K562 (cell line): ENCODE data around the gene ZEB2. TPM values are rescaled to one million over a fixed set of nuclear protein-coding genes. Genes with fewer than 3 reads are reported as not detected.

ENCODE experiments used
- DPF2 ChIP-seq: fragments of 450-650 bp; IDR thresholded peaks from 2 replicates; pipeline ENCODE4 v1.6.1; 2016
- EP400 ChIP-seq: fragments of 450-650 bp; IDR thresholded peaks from 2 replicates; pipeline ENCODE4 v1.6.1; 2017; ENCODE audit warnings: antibody characterized with exemption, mild to moderate bottlenecking, moderate library complexity
- HEY1 ChIP-seq: fragments of 250-450 bp; sonication (Bioruptor Pico); IDR thresholded peaks from 2 replicates; pipeline ENCODE4 v1.5.0; 2020; ENCODE audit warnings: mild to moderate bottlenecking, moderate library complexity, borderline replicate concordance
- ILK ChIP-seq: fragments of 450-650 bp; IDR thresholded peaks from 2 replicates; pipeline ENCODE4 v1.6.1; 2016; ENCODE audit warnings: missing genetic modification characterization, low read depth, mild to moderate bottlenecking, missing compliant biosample characterization, moderate library complexity, borderline replicate concordance
- KAT2B ChIP-seq: IDR thresholded peaks from one replicate; pipeline ENCODE4 v1.6.1; 2012; ENCODE audit warnings: low read depth, mild to moderate bottlenecking, control low read depth, inconsistent platforms, low read length, moderate library complexity
- NR4A1 ChIP-seq, 2 experiments: fragments of 250-450 bp in 1 of 2; fragments of 450-650 bp in 1 of 2; sonication (Bioruptor Pico) in 1 of 2; IDR thresholded peaks; 2 replicates each; pipeline versions ENCODE4 v1.4.0 to v1.6.1; 2016 to 2020; ENCODE audit warnings: mild to moderate bottlenecking in 2 of 2, missing compliant biosample characterization in 1 of 2, missing genetic modification characterization in 1 of 2, moderate library complexity in 1 of 2
- RBBP5 ChIP-seq: fragments of 200-600 bp; sonication (generic); IDR thresholded peaks from 2 replicates; pipeline ENCODE4 v1.6.1; 2012; ENCODE audit warnings: borderline replicate concordance, mild to moderate bottlenecking, low read length, control low read depth, inconsistent platforms; ENCODE audit not compliant: insufficient read depth, poor library complexity, severe bottlenecking
- polyA plus RNA-seq, 8 experiments: library from polyadenylated mRNA; depleted of rRNA in 4 of 8; stranded (reverse) in 5 of 8; unstranded in 3 of 8; fragments of >200 nt; fragmentation: Nextera tagmentation in 2 of 8; fragmentation: Illumina TruSeq in 1 of 8; extraction: Ambion mirVana in 2 of 8; extraction: Trizol in 1 of 8; gene quantifications; 2 replicates each; pipeline versions ENCODE4 v1.2.1 to v1.2.3, GENCODE V29; 2011 to 2014; ENCODE audit warnings: inconsistent platforms in 1 of 8, missing spikeins in 1 of 8
- total RNA-seq, 7 experiments: library from RNA; depleted of rRNA in 6 of 7; stranded (reverse); fragments of >200 nt in 6 of 7; fragmentation: Illumina TruSeq in 2 of 7; extraction: Trizol in 2 of 7; gene quantifications; 2 replicates each; pipeline versions ENCODE4 v1.2.1 to v1.2.3, GENCODE V29; 2011 to 2021; ENCODE audit warnings: low replicate concordance in 1 of 7
- TF ChIP-seq, protein P1 (sequence below): IDR thresholded peaks from 3 replicates; pipeline ENCODE4 v1.6.1; 2011; ENCODE audit warnings: borderline replicate concordance, mild to moderate bottlenecking, moderate library complexity; ENCODE audit not compliant: insufficient read length; ENCODE audit errors: extremely low read depth
- TF ChIP-seq, protein P2 (sequence below), 2 experiments: IDR thresholded peaks in 1 of 2; conservative IDR thresholded peaks in 1 of 2; 2 replicates each; pipeline ENCODE4 v1.6.1; 2016; ENCODE audit warnings: low read depth in 2 of 2, mild to moderate bottlenecking in 1 of 2, missing compliant biosample characterization in 1 of 2, missing genetic modification characterization in 1 of 2, moderate library complexity in 1 of 2
- TF ChIP-seq, protein P3 (sequence below), 2 experiments: fragments of 250-450 bp in 1 of 2; fragments of 450-650 bp in 1 of 2; sonication (Bioruptor Pico) in 1 of 2; IDR thresholded peaks; 2 replicates each; pipeline versions ENCODE4 v1.6.1 to v1.8.0; 2016 to 2021; ENCODE audit warnings: mild to moderate bottlenecking in 2 of 2, moderate library complexity in 2 of 2, missing compliant biosample characterization in 1 of 2, missing genetic modification characterization in 1 of 2
- TF ChIP-seq, protein P4 (sequence below), 2 experiments: IDR thresholded peaks; 2 replicates each; pipeline ENCODE4 v1.6.1; 2012; ENCODE audit warnings: improper control_type of control experiment in 2 of 2, low read depth in 2 of 2, low read length in 2 of 2, borderline replicate concordance in 1 of 2

ZEB2 gene
- total and polyA plus RNA-seq, 9 of the 15 experiments (the other 6 are each of a cell fraction or from before 2014, with no cell fraction given), result 15.1 to 113 (median 72.3) TPM

DNA sequence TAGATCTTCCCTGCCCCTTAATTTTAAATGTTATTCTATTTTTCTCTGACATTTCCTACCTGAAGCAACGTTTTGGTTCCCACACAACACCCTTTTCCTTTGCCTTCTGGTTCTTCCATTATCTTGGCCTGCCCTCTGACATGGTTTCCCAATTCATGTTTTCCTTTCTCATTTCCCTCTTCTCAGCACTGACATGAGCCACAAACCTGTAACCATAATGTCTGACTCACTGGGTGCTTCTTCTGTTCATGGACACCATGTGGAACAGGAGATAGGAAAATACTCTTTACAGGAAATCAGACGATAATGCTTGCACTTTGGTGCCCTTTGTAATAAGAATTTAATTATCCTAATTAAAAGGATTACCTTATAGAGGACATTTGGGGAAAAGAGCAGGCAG, 142.0 kb downstream of the ZEB2 start (continued):
- TF ChIP-seq NR4A1 (CRISPR knock-in tag; IDR thresholded peaks at IDR 0.05) (no peak), NR4A1 (tag; IDR thresholded peaks at IDR 0.05) (no peak), ILK (tag) (no peak), HEY1 (no peak), KAT2B (no peak), EP400 (no peak), RBBP5 (no peak), DPF2 (peak; percentile 67)
- TF ChIP-seq, protein P1, sequence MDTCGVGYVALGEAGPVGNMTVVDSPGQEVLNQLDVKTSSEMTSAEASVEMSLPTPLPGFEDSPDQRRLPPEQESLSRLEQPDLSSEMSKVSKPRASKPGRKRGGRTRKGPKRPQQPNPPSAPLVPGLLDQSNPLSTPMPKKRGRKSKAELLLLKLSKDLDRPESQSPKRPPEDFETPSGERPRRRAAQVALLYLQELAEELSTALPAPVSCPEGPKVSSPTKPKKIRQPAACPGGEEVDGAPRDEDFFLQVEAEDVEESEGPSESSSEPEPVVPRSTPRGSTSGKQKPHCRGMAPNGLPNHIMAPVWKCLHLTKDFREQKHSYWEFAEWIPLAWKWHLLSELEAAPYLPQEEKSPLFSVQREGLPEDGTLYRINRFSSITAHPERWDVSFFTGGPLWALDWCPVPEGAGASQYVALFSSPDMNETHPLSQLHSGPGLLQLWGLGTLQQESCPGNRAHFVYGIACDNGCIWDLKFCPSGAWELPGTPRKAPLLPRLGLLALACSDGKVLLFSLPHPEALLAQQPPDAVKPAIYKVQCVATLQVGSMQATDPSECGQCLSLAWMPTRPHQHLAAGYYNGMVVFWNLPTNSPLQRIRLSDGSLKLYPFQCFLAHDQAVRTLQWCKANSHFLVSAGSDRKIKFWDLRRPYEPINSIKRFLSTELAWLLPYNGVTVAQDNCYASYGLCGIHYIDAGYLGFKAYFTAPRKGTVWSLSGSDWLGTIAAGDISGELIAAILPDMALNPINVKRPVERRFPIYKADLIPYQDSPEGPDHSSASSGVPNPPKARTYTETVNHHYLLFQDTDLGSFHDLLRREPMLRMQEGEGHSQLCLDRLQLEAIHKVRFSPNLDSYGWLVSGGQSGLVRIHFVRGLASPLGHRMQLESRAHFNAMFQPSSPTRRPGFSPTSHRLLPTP, result no peak
- TF ChIP-seq, protein P2, sequence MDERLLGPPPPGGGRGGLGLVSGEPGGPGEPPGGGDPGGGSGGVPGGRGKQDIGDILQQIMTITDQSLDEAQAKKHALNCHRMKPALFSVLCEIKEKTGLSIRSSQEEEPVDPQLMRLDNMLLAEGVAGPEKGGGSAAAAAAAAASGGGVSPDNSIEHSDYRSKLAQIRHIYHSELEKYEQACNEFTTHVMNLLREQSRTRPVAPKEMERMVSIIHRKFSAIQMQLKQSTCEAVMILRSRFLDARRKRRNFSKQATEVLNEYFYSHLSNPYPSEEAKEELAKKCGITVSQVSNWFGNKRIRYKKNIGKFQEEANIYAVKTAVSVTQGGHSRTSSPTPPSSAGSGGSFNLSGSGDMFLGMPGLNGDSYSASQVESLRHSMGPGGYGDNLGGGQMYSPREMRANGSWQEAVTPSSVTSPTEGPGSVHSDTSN (CRISPR knock-in tag; IDR thresholded peaks at IDR 0.05; ENCODE audit: low read depth), result no peak
- TF ChIP-seq, protein P2 (tag; conservative IDR thresholded peaks at IDR 0.05; ENCODE audit: low read depth), result no peak
- TF ChIP-seq, protein P3, sequence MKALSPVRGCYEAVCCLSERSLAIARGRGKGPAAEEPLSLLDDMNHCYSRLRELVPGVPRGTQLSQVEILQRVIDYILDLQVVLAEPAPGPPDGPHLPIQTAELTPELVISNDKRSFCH (CRISPR knock-in tag; IDR thresholded peaks at IDR 0.05), result no peak
- TF ChIP-seq, protein P3 (tag; IDR thresholded peaks at IDR 0.05), result no peak
- TF ChIP-seq, protein P4, sequence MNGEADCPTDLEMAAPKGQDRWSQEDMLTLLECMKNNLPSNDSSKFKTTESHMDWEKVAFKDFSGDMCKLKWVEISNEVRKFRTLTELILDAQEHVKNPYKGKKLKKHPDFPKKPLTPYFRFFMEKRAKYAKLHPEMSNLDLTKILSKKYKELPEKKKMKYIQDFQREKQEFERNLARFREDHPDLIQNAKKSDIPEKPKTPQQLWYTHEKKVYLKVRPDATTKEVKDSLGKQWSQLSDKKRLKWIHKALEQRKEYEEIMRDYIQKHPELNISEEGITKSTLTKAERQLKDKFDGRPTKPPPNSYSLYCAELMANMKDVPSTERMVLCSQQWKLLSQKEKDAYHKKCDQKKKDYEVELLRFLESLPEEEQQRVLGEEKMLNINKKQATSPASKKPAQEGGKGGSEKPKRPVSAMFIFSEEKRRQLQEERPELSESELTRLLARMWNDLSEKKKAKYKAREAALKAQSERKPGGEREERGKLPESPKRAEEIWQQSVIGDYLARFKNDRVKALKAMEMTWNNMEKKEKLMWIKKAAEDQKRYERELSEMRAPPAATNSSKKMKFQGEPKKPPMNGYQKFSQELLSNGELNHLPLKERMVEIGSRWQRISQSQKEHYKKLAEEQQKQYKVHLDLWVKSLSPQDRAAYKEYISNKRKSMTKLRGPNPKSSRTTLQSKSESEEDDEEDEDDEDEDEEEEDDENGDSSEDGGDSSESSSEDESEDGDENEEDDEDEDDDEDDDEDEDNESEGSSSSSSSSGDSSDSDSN (IDR thresholded peaks at IDR 0.05; ENCODE audit: borderline replicate concordance in 1 of 2, low read depth in 2 of 2, low read length in 2 of 2), result no peak
